HG02981 (cell line): Measurements from ENCODE around the gene DAPK3.
A peak's percentile ranks its signal among the peaks of the same experiment; 100 is the strongest.
"Not testable (repeated sequence)": the region's sequence is repeated elsewhere in the genome, so short reads cannot be mapped to it uniquely, and the experiment has no call there.

Experiments
- ATAC-seq: cut with Tn5 transposase; IDR thresholded peaks from one replicate; pipeline ENCODE4 v1.9.1; 2021; ENCODE audit warnings: mild to moderate bottlenecking, moderate library complexity; ENCODE audit not compliant: unreplicated experiment

Gene DAPK3

GRCh38 chr19:4005436-4005835, 34.5 kb upstream of the DAPK3 start:
- ATAC-seq: not testable (repeated sequence)

GRCh38 chr19:4000798-4001197, 29.9 kb upstream of the DAPK3 start:
- ATAC-seq: not testable (repeated sequence)

- not testable (repeated sequence) for ATAC-seq
These were observed 27.9 kb upstream of the DAPK3 start for GRCh38 chr19:3998667-3999412.

GRCh38 chr19:3995607-3996006, 24.7 kb upstream of the DAPK3 start:
- no peak for ATAC-seq

GRCh38 chr19:3990815-3991117, 19.9 kb upstream of the DAPK3 start:
- ATAC-seq: no peak

GRCh38 chr19:3987619-3988371, 16.9 kb upstream of the DAPK3 start:
- ATAC-seq: no peak

DNA sequence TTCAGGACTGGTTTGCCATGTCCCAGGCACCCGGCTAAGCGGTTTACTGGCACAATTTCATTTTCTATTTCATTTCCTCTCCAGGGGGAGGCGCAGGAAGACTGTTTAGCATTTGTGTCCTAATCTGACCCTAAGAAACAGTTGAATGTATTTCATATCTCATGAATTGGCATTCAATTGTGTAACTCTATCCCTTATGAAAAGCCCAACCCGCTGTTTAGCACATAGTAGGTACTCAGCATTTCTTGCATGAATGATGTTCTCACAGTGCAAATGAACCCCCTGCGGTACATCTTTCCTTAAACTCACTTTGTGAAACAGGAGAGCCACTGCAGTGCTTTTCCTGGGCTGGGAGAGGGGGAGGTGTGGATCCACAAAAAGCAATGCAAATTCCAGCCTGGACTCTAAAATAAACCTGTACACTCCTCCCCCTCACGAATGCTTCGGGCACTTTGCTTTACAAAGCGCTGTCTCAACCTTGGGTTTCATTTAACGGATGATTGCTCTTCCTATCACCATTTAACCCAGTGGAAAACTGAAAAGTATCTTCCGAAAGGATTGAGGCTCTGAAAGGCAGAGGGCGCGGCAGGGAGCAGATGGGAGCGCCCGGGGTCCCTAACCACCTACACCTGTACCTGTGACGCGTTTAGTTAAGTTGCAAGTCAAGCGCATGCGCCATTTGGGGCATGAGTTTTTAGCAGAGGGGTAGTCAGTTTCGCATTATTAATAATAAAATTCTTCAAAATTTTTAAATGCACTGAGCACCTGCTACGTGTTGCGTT, 15.6 kb upstream of the DAPK3 start:
- ATAC-seq: no peak

DNA sequence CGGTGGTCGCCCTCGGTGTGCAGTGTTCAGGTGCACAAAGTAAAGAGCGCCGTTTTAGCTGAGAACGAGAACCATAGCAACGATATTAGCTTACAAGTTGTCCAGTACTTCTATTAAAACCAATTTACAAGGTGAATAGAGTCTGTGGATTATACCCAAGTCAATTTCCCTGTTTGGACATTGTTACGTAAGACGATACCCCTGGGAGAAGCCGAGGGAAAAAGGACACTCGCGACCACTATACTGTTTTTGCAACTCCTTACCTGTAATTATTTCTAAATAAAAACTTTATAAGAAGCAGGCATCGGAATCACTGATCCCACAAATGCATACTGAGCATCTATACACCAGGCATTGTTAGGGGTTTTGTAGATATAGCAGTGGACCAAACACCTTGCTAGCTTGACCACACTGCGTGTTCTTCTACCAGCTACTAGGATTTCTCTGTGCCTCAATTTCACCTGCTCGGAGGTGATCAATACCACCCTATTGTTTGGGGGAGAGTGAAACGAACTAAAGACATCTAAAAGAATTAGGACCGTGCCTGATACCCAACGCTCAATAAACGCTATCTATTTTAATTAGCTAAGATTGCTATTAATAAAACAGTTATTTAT, 14.9 kb upstream of the DAPK3 start:
- ATAC-seq: no peak

GRCh38 chr19:3984908-3985642, 14.2 kb upstream of the DAPK3 start, which contains the start of gene EEF2:
Gene EEF2, minus strand, starts transcription at chr19:3985463. Its CDS starts 83 bp downstream, at chr19:3985380.
- ATAC-seq: peak; percentile 52

- ATAC-seq: no peak
These were observed 13.6 kb upstream of the DAPK3 start for GRCh38 chr19:3984584-3984907.

DNA sequence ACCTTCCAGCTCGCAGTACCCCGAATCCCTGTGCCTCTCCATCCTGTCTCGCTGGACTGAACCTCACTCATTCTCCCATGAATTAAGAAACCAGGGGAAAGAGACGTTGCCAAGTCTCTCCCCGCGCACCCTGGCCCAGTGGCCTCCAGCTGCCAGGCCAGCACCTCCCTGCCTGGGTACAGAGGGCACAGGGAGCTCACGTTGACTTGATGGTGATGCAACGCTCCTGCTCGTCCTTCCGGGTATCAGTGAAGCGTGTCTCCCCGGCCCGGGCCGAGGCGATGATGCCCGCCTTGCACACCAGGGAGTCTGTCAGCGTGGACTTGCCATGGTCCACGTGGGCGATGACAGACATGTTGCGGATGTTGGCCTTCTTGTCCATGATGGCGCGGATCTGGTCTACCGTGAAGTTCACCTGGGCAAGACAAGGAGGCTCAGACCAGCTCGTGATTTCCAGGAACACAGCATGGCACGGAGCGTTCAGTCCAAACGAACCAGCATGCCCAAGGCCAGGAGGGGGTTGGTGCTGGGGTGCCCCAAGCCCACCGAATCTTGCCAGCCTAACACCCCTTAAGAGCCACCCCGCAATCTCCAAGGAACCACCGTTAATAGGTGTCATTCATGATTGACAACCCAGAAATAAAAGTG, 13.2 kb upstream of the DAPK3 start:
- no peak for ATAC-seq

DNA sequence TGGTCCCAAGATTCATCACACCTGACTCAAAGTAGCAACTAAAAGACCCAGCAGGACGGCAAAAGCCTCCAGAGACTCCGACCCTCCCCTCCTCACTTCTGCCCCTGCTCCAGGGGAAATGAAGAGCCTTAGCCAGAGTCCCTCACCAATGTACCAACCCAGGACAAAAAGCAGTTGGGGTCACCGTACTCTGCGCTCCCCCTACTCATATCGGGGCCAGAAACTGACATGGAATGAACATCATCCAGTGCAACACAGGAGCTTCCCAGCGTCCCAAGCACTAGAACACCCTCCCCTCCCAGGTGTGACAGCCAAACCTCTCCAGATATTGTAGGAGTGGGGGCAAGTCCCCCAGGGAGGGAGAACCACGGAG, 12.6 kb upstream of the DAPK3 start:
- ATAC-seq: no peak

DNA sequence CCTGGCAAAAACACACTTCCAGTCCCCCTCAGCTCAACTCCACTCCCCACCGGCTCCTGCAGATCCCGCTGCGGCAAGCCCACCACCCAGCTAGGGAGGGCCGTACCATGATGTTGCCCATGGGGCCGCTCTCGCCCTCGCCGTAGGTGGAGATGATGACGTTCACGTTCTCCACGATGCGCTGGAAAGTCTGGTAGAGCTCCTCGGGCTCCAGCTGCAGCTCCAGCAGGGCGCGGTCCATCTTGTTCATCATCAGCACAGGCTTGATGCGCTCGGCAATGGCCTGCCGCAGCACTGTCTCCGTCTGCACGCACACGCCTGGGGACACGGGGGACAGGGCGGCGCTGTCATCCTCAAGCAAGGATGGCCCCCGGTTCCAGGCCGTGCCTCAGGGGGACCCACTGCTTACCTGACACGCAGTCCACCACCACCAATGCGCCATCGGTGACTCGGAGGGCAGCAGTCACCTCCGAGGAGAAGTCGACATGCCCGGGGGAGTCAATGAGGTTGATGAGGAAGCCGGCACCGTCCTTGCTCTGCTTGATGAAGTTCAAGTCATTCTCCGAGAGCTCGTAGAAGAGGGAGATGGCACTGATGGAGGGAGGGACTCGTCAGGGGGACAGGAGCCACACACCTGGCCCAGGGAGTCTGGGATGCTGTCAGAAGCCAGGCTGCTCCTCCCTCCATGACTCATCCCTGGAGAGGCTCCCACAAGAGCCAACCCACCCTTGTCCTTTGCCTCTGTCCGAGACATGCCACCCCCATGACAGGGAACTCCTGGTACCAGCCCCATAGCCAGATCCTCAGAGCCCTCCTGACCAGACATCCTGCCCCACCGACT, 12.0 kb upstream of the DAPK3 start:
- no peak for ATAC-seq

DNA sequence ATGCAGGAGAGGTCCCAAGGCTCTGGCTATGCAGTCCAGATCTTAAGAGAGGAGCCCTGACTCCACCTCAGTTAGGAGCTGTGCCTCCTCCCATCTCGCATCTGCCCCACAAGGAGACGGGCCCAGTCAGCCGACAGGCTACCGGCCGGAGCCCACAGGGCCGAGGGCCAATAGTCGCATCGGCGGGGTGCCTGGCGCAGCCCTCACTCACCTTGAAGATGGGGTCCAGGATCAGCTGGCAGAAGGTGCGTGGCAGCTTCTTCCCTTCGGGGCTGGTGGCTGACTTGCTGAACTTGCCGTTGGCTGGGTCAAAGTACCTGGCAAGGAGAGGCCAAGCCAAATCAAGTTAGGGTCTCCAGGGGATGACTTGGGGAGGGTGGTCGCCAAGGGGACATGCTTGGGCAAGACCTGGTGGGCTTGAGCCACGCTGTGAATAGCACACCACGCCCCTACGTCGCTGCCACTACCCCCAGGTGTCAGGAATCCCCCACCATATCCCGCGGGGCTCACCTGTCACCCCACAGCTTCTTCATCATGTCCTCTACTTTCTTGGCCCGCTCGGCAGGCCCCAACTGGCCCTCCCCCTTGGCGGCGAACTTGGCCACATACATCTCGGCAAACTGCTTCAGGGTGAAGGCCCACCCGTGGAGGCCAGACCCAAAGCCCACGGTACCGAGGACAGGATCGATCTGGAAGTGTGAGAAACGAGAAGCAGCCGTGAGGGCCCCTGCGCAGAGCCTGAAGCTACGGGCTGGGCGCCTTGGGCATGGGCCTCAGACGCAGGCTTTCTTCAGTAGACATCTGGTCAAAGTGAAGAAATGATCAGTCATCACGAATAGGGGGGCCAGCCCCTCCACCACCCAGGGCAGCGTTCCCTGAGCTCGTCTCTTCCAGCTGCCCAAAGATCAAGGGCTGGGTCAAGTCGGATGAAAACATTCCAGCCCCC, 11.1 kb upstream of the DAPK3 start:
- no peak for ATAC-seq

DNA sequence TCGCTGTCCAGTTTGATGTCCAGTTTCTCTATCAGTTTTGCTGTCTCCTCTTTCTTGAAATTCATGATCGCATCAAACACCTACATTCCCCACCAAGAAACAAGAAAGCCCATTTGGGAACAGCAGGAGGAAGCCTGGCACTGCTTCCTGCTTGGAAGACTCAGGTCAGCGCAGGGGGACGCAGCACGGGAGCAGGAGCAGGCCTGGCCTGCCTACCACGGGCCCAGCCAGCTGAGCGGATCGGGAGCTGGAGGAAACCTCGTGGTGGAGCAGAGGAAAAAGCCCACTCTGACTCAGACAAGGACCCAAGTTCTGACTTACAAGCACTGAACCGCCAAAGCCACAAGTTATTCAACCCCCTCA, 10.5 kb upstream of the DAPK3 start:
- no peak for ATAC-seq

- ATAC-seq: no peak
These were observed 9.7 kb upstream of the DAPK3 start for GRCh38 chr19:3980353-3981251.

DNA sequence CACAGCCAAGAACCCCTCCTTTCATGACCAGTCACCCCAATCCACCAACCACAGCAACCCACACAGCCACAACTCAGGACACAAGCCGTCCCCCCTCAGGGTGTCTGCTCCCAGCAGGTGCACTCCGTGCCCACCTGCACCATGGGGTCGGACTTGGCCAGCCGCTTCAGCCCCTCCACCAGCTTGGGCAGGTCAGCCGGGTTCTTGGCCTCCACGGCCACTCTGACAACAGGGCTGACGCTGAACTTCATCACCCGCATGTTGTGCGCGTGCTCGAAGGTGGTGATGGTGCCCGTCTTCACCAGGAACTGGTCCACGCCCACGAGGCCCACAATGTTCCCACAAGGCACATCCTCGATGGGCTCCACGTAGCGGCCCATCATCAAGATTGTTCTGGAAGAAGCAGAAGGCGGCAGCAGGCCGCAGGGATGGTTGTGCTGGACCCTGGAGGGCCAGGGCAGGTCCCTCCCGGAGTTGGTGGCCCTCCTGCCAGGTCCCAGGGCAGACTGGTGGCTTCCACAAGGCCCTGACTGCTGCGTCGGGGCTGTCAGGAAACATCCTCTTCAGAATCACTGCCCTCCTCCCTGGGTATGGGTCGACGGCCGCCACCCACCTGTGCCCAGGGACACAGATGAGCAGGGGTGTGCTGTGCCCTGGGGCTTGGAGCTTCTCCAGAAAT, 8.9 kb upstream of the DAPK3 start:
- no peak for ATAC-seq
